T-helper 22 cell (primary cell): ENCODE data around the gene PADI4.
"Not testable (repeated sequence)": the region's sequence is repeated elsewhere in the genome, so short reads cannot be mapped to it uniquely, and the experiment has no call there.

ENCODE experiments used
- DNase-seq: peaks from one replicate; pipeline ENCODE4 v3.0.0-alpha.2; 2020; ENCODE audit warnings: low read depth

Gene PADI4

GRCh38 chr1:17397910-17398695 is 90.1 kb downstream of the PADI4 start:
- no peak for DNase-seq

GRCh38 chr1:17400725-17401341 is 92.8 kb downstream of the PADI4 start:
- DNase-seq: no peak

- DNase-seq: no peak
Observed at GRCh38 chr1:17401841-17402240, 93.8 kb downstream of the PADI4 start.

- DNase-seq: no peak
Observed at GRCh38 chr1:17403081-17403480, 95.1 kb downstream of the PADI4 start.

GRCh38 chr1:17404034-17404684 is 96.2 kb downstream of the PADI4 start:
- no peak for DNase-seq

GRCh38 chr1:17404820-17405219 is 96.8 kb downstream of the PADI4 start:
- no peak for DNase-seq

GRCh38 chr1:17405898-17406759 is 98.1 kb downstream of the PADI4 start:
- no peak for DNase-seq

- DNase-seq: not testable (repeated sequence)
Observed at GRCh38 chr1:17406760-17407475, 98.9 kb downstream of the PADI4 start.

GRCh38 chr1:17407786-17408514 is 100.0 kb downstream of the PADI4 start:
- DNase-seq: not testable (repeated sequence)

- DNase-seq: no peak
Observed at GRCh38 chr1:17409391-17409811, 101.4 kb downstream of the PADI4 start.

- DNase-seq: no peak
Observed at GRCh38 chr1:17412093-17412870, 104.3 kb downstream of the PADI4 start.
